PC-9 (cell line): ENCODE data around the gene TAF6L. TPM values are rescaled to one million over a fixed set of nuclear protein-coding genes. Genes with fewer than 3 reads are reported as not detected.
"Not testable (repeated sequence)": the region's sequence is repeated elsewhere in the genome, so short reads cannot be mapped to it uniquely, and the experiment has no call there.

ENCODE experiments used
- BruUV-seq: library from RNA; stranded (reverse); fragments of 400-500 nt; replicated peaks from 2 replicates; lab custom pipeline; 2021; lab: Mats Ljungman, UMichigan
- CTCF ChIA-PET: fragments of 300-600 bp; sonication (Branson Sonifier 250); formaldehyde crosslinking; loops from one replicate; lab custom pipeline; 2022; ENCODE audit warnings: antibody characterized with exemption; lab: Charles Lee
- POLR2A ChIA-PET: fragments of 300-600 bp; sonication (Branson Sonifier 250); formaldehyde crosslinking; loops from one replicate; lab custom pipeline; 2022; ENCODE audit warnings: antibody characterized with exemption; ENCODE audit not compliant: unreplicated experiment; lab: Charles Lee
- DNase-seq, 2 experiments: peaks; one replicate each; pipeline versions ENCODE4 v3.0.0 to v3.0.0-alpha.2; 2015 to 2022; ENCODE audit warnings: mixed read lengths in 1 of 2
- H2AFZ ChIP-seq: fragments of 200-600 bp; sonication (generic); 2 replicates; pipeline ENCODE4 v1.8.1; 2017; ENCODE audit warnings: antibody characterized with exemption
- H3F3A ChIP-seq: fragments of 200-600 bp; sonication (generic); 2 replicates; pipeline ENCODE4 v1.8.1; 2017; ENCODE audit warnings: antibody characterized with exemption, mild to moderate bottlenecking, low read depth; ENCODE audit not compliant: insufficient read depth
- H3K27ac ChIP-seq: fragments of 200-600 bp; sonication (generic); 2 replicates; pipeline ENCODE4 v1.6.1; 2016; ENCODE audit warnings: mixed run types
- H3K27me3 ChIP-seq: fragments of 200-600 bp; sonication (generic); 2 replicates; pipeline ENCODE4 v1.6.1; 2016; ENCODE audit warnings: low read depth, mixed run types; ENCODE audit not compliant: insufficient read depth
- H3K36me3 ChIP-seq: fragments of 200-600 bp; sonication (generic); 2 replicates; pipeline ENCODE4 v1.6.1; 2016; ENCODE audit warnings: low read depth, mixed run types
- H3K4me1 ChIP-seq: fragments of 200-600 bp; sonication (generic); replicated peaks from 2 replicates; pipeline ENCODE4 v1.6.1; 2016; ENCODE audit warnings: mixed run types; ENCODE audit not compliant: insufficient read depth
- H3K4me2 ChIP-seq: fragments of 200-600 bp; sonication (generic); 2 replicates; pipeline ENCODE4 v1.6.1; 2017; ENCODE audit warnings: mixed run types
- H3K4me3 ChIP-seq: fragments of 200-600 bp; sonication (generic); 2 replicates; pipeline ENCODE4 v1.6.1; 2016; ENCODE audit warnings: mixed run types
- H3K79me2 ChIP-seq: fragments of 200-600 bp; sonication (generic); 2 replicates; pipeline ENCODE4 v1.6.1; 2017; ENCODE audit warnings: low read depth, mixed run types
- H3K9me2 ChIP-seq: fragments of 200-600 bp; sonication (generic); 2 replicates; pipeline ENCODE4 v1.8.1; 2017; ENCODE audit warnings: mild to moderate bottlenecking; ENCODE audit not compliant: insufficient read depth
- H3K9me3 ChIP-seq: fragments of 200-600 bp; sonication (generic); 2 replicates; pipeline ENCODE4 v1.8.1; 2016; ENCODE audit warnings: low read depth; ENCODE audit not compliant: insufficient read depth
- H4K20me1 ChIP-seq: fragments of 200-600 bp; sonication (generic); 2 replicates; pipeline ENCODE4 v1.8.1; 2017; ENCODE audit not compliant: insufficient read depth
- CTCF ChIP-seq: fragments of 200-600 bp; sonication (generic); conservative IDR thresholded peaks from 2 replicates; pipeline ENCODE4 v1.6.1; 2017; ENCODE audit warnings: mixed run types, antibody characterized with exemption, mild to moderate bottlenecking, moderate library complexity
- EZH2 ChIP-seq: fragments of 200-600 bp; sonication (generic); IDR thresholded peaks from 2 replicates; pipeline ENCODE4 v1.8.0; 2017; ENCODE audit warnings: antibody characterized with exemption, low read depth
- intact Hi-C: fragments of 100-400 bp; cut with micrococcal nuclease; formaldehyde crosslinking; loops from one replicate; pipeline ENCODE4 v1.10.0; 2022; ENCODE audit not compliant: unreplicated experiment
- total RNA-seq: library from RNA; stranded (reverse); gene quantifications from 2 replicates; pipeline ENCODE4 v1.2.3, GENCODE V29; 2021

Gene TAF6L
- total RNA-seq, 1 experiment from 2014 or later = 31.2 TPM

- DNase-seq = peak; percentile 98 to 99
- no peaks in the 10 kb centered on the region for H3K27me3 ChIP-seq
- no peaks in the 10 kb centered on the region for H3K9me3 ChIP-seq
- peaks cover 54% of the 10 kb centered on the region for H3F3A ChIP-seq
- peak within 1 kb of the TSS; percentile 76 for H3K27ac ChIP-seq
- peaks cover 26% of the 10 kb centered on the region for H3K4me1 ChIP-seq
- intact Hi-C loops = loop anchor here (2.0 to 5.0 kb wide), 7 partner anchors 55 to 155 kb away; partner anchors contain the start of genes EML3, LBHD1, ROM1 and SLC3A2
- ChIA-PET CTCF (interaction anchor here (0.6 to 1.5 kb wide), 4 partner anchors 26 to 332 kb away, joined by 3 to 9 read pairs (median 7); partner anchors contain the start of gene ZBTB3), POLR2A (interaction anchor here (0.5 to 1.4 kb wide), 24 partner anchors 9 to 1590 kb away, joined by 3 to 50 read pairs (median 5); partner anchors contain the start of genes B3GAT3, C11orf98, CSKMT and GANAB)
- no TSS peak for BruUV-seq
- peaks cover 47% of the 10 kb centered on the region for H4K20me1 ChIP-seq
- H3K36me3 ChIP-seq = peaks cover 32% of the 10 kb centered on the region
- H2AFZ ChIP-seq = peak within 1 kb of the TSS; percentile 93
- peak within 1 kb of the TSS; percentile 84 for H3K4me3 ChIP-seq
- TF ChIP-seq EZH2 (no peak), CTCF (no peak)
- no peaks in the 10 kb centered on the region for H3K9me2 ChIP-seq
- H3K79me2 ChIP-seq = peaks cover 84% of the 10 kb centered on the region
- H3K4me2 ChIP-seq = peak within 1 kb of the TSS; percentile 97
These were observed 43.9 kb upstream of the TAF6L start, which contains the start of gene HNRNPUL2 for GRCh38 chr11:62727165-62727871. Gene HNRNPUL2 (minus strand): TSS chr11:62727457. CDS start chr11:62727156, 301 bp downstream.

- ChIA-PET POLR2A (interaction anchor here (0.6 to 1.4 kb wide), 16 partner anchors 11 to 1590 kb away, joined by 3 to 50 read pairs (median 5); partner anchors contain the start of genes C11orf98, CSKMT, GANAB and LBHD1), CTCF (interaction anchor here (0.6 to 1.5 kb wide), 3 partner anchors 26 to 333 kb away, joined by 6 to 9 read pairs (median 8); partner anchors contain the start of gene ZBTB3)
- Histone ChIP-seq H4K20me1 (peaks cover 47% of the 10 kb centered on the region), H3K4me2 (peak overlapping the region; percentile 97), H3K27ac (peak overlapping the region; percentile 76), H3F3A (peaks cover 54% of the 10 kb centered on the region), H3K9me3 (no peaks in the 10 kb centered on the region), H3K27me3 (no peaks in the 10 kb centered on the region), H3K79me2 (peaks cover 84% of the 10 kb centered on the region), H3K4me3 (peak overlapping the region; percentile 84), H2AFZ (peak overlapping the region; percentile 93), H3K4me1 (peaks cover 26% of the 10 kb centered on the region), H3K9me2 (no peaks in the 10 kb centered on the region), H3K36me3 (peaks cover 29% of the 10 kb centered on the region)
- peak; percentile 91 to 97 for DNase-seq
- TF ChIP-seq EZH2 (no peak), CTCF (no peak)
- no TSS peak for BruUV-seq
- intact Hi-C loops = loop anchor here (1.0 to 5.0 kb wide), 10 partner anchors 43 to 183 kb away; partner anchors contain the start of genes EML3, LBHD1, ROM1 and SLC3A2
These were observed 43.4 kb upstream of the TAF6L start for GRCh38 chr11:62727872-62728170.

- BruUV-seq = TSS peak; percentile 55
- H3K27ac ChIP-seq = peak within 1 kb of the TSS; percentile 76
- no peaks in the 10 kb centered on the region for H3K27me3 ChIP-seq
- H3K9me2 ChIP-seq = no peaks in the 10 kb centered on the region
- POLR2A ChIA-PET = interaction anchor here (0.6 to 1.4 kb wide), 5 partner anchors 26 to 328 kb away, joined by 3 to 50 read pairs (median 12); partner anchors contain the start of genes TUT1 and ZBTB3
- H3K4me3 ChIP-seq = peak within 1 kb of the TSS; percentile 84
- H3K9me3 ChIP-seq = no peaks in the 10 kb centered on the region
- H3K4me1 ChIP-seq = peaks cover 26% of the 10 kb centered on the region
- H3K36me3 ChIP-seq = peaks cover 30% of the 10 kb centered on the region
- H3K79me2 ChIP-seq = peaks cover 84% of the 10 kb centered on the region
- H2AFZ ChIP-seq = peak within 1 kb of the TSS; percentile 93
- intact Hi-C loops = loop anchor here (1.0 to 5.0 kb wide), 8 partner anchors 43 to 183 kb away; partner anchors contain the start of genes EML3, LBHD1, ROM1 and SLC3A2
- CTCF ChIA-PET = interaction anchor here (0.7 to 1.5 kb wide), 2 partner anchors 25 to 391 kb away, joined by 6 read pairs; partner anchors contain the start of gene ZBTB3
- TF ChIP-seq CTCF (no peak), EZH2 (no peak)
- peaks cover 48% of the 10 kb centered on the region for H4K20me1 ChIP-seq
- H3K4me2 ChIP-seq = peak within 1 kb of the TSS; percentile 97
- peaks cover 54% of the 10 kb centered on the region for H3F3A ChIP-seq
- DNase-seq = peak; percentile 81 to 86
These were observed 42.8 kb upstream of the TAF6L start, which contains the start of gene TTC9C for GRCh38 chr11:62728171-62728988. Gene TTC9C (plus strand): TSS chr11:62728486. CDS start chr11:62728849, 363 bp downstream.

- H3K4me2 ChIP-seq = peak overlapping the region; percentile 97
- BruUV-seq, H2AFZ ChIP-seq, H3K9me2 ChIP-seq, H3K9me3 ChIP-seq, intact Hi-C loops, H3K27me3 ChIP-seq, DNase-seq: not testable (repeated sequence)
- ChIA-PET CTCF (interaction anchor here (0.6 to 0.7 kb wide), 2 partner anchors 14 to 136 kb away, joined by 6 to 8 read pairs; no protein-coding TSS in a partner anchor), POLR2A (interaction anchor here (0.6 kb wide), 3 partner anchors 23 to 102 kb away, joined by 3 to 14 read pairs (median 4); partner anchors contain the start of gene STX5)
- H3K4me1 ChIP-seq = peaks cover 11% of the 10 kb centered on the region
- H4K20me1 ChIP-seq = peaks cover 31% of the 10 kb centered on the region
- peak overlapping the region; percentile 84 for H3K4me3 ChIP-seq
- peak overlapping the region; percentile 38 for H3K27ac ChIP-seq
- H3F3A ChIP-seq = peaks cover 44% of the 10 kb centered on the region
- peaks cover 83% of the 10 kb centered on the region for H3K79me2 ChIP-seq
- H3K36me3 ChIP-seq = peaks cover 31% of the 10 kb centered on the region
These were observed 41.1 kb upstream of the TAF6L start for GRCh38 chr11:62730076-62730475.
